Measurements from ENCODE around the gene MCRIP1. TPM values are rescaled to one million over a fixed set of nuclear protein-coding genes. Genes with fewer than 3 reads are reported as not detected.

MCRIP1 gene
- total and polyA plus RNA-seq, 2 of the 13 experiments (the other 11 are each of a cell fraction or from before 2014, with no cell fraction given): 79.7 to 84.9 TPM

DNA sequence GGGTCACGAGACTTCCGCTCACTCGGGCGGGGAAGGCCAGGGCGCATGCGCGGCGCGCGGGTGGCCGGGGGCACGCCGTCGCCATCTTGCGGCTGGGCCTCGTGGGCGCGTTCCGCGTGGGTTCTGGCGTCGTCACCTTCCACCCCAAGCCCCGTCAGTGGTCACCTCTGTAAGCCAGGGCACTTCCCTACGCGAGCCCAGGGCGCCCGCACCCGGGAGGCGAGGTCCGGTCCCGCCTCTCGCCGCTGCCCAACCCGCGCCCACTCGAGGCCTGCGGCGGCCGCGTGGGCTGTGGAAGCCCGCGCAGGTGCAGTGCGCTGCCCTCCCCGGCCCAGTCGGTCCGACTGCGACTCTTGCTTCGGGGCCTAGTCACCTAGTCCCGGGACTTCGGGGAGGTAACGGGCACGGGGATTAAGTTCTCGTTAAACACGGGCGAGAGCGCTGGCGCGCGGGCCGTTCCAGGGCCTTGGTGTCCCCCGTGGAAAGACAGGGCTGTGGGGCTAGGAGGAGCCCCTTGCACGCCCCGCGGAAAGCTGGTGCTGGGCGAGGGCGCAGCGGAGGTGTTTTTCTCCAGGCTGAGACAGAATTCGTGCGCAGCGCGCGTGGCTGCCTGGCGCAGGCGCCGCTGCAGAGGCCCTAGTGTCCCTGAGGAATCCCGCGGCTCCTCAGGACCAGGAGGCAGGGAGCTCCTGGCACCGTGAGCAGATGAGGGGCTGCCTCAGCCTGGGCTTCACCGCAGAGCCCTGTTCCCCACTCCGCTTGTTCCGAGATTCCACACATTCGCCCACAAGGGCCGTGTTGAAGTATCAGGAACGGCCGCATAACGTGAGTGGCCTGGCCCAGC, 38.5 kb upstream of the MCRIP1 start (continued):
- TF ChIP-seq, protein P1, sequence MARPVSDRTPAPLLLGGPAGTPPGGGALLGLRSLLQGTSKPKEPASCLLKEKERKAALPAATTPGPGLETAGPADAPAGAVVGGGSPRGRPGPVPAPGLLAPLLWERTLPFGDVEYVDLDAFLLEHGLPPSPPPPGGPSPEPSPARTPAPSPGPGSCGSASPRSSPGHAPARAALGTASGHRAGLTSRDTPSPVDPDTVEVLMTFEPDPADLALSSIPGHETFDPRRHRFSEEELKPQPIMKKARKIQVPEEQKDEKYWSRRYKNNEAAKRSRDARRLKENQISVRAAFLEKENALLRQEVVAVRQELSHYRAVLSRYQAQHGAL (CRISPR knock-in tag; IDR thresholded peaks at IDR 0.05; ENCODE audit: not compliant biosample characterization): peak; percentile 28
- TF ChIP-seq GPN1 (CRISPR knock-in tag; IDR thresholded peaks at IDR 0.05; ENCODE audit: borderline replicate concordance) (no peak), NKX3-1 (CRISPR knock-in tag; IDR thresholded peaks at IDR 0.05) (peak; percentile 85), HES4 (CRISPR knock-in tag; IDR thresholded peaks at IDR 0.05; ENCODE audit: borderline replicate concordance) (peak; percentile 99), IRF2 (CRISPR knock-in tag; IDR thresholded peaks at IDR 0.05) (peak; percentile 71), ZNF460 (CRISPR knock-in tag; IDR thresholded peaks at IDR 0.05; ENCODE audit: borderline replicate concordance) (no peak), ZFP90 (CRISPR knock-in tag; IDR thresholded peaks at IDR 0.05; ENCODE audit: borderline replicate concordance) (peak; percentile 78), RFX5 (IDR thresholded peaks at IDR 0.05; ENCODE audit: low read depth, low read length) (peak; percentile 51; the same call in 1 of the 2 replicates), TEAD3 (CRISPR knock-in tag; optimal IDR thresholded peaks at IDR 0.05; ENCODE audit: borderline replicate concordance) (peak; percentile 68), YEATS2 (CRISPR knock-in tag; IDR thresholded peaks at IDR 0.05; ENCODE audit: borderline replicate concordance) (peak; percentile 82), ZFP36 (IDR thresholded peaks at IDR 0.05; ENCODE audit: borderline replicate concordance, low read depth, low read length, partially characterized antibody) (no peak), ZSCAN12 (CRISPR knock-in tag; IDR thresholded peaks at IDR 0.05) (peak; percentile 58; the same call in 1 of the 2 replicates), BHLHE40 (IDR thresholded peaks at IDR 0.05; ENCODE audit: low read length) (peak; percentile 99), STAG1 (CRISPR knock-in tag; IDR thresholded peaks at IDR 0.05) (no peak), ZBTB33 (CRISPR knock-in tag; IDR thresholded peaks at IDR 0.05) (peak; percentile 72), ZNF746 (CRISPR knock-in tag; IDR thresholded peaks at IDR 0.05) (peak; percentile 69; the same call in 1 of the 2 replicates), ZNF639 (CRISPR knock-in tag; conservative IDR thresholded peaks at IDR 0.05) (peak; percentile 95; the same call in 1 of the 2 replicates), ZNF775 (CRISPR knock-in tag; IDR thresholded peaks at IDR 0.05; ENCODE audit: borderline replicate concordance) (peak; percentile 65; the same call in 1 of the 2 replicates), AGO1 (IDR thresholded peaks at IDR 0.05; ENCODE audit: low read depth, low read length, poor library complexity, severe bottlenecking) (peak; percentile 93)
- TF ChIP-seq, protein P2, sequence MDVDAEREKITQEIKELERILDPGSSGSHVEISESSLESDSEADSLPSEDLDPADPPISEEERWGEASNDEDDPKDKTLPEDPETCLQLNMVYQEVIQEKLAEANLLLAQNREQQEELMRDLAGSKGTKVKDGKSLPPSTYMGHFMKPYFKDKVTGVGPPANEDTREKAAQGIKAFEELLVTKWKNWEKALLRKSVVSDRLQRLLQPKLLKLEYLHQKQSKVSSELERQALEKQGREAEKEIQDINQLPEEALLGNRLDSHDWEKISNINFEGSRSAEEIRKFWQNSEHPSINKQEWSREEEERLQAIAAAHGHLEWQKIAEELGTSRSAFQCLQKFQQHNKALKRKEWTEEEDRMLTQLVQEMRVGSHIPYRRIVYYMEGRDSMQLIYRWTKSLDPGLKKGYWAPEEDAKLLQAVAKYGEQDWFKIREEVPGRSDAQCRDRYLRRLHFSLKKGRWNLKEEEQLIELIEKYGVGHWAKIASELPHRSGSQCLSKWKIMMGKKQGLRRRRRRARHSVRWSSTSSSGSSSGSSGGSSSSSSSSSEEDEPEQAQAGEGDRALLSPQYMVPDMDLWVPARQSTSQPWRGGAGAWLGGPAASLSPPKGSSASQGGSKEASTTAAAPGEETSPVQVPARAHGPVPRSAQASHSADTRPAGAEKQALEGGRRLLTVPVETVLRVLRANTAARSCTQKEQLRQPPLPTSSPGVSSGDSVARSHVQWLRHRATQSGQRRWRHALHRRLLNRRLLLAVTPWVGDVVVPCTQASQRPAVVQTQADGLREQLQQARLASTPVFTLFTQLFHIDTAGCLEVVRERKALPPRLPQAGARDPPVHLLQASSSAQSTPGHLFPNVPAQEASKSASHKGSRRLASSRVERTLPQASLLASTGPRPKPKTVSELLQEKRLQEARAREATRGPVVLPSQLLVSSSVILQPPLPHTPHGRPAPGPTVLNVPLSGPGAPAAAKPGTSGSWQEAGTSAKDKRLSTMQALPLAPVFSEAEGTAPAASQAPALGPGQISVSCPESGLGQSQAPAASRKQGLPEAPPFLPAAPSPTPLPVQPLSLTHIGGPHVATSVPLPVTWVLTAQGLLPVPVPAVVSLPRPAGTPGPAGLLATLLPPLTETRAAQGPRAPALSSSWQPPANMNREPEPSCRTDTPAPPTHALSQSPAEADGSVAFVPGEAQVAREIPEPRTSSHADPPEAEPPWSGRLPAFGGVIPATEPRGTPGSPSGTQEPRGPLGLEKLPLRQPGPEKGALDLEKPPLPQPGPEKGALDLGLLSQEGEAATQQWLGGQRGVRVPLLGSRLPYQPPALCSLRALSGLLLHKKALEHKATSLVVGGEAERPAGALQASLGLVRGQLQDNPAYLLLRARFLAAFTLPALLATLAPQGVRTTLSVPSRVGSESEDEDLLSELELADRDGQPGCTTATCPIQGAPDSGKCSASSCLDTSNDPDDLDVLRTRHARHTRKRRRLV (CRISPR knock-in tag; IDR thresholded peaks at IDR 0.05): 0 out of 2 replicates have a peak, but pooled peaks have one; percentile 32
